HG02588 (cell line): ENCODE results near the gene SCRN2.

Experiments used
- ATAC-seq: cut with Tn5 transposase; IDR thresholded peaks from one replicate; pipeline ENCODE4 v1.9.1; 2021; ENCODE audit warnings: mild to moderate bottlenecking, moderate library complexity; ENCODE audit not compliant: unreplicated experiment

The SCRN2 gene

GRCh38 chr17:47840742-47841487, at the start of gene SCRN2:
Gene SCRN2, minus strand, starts transcription at chr17:47841273. Its CDS starts 430 bp downstream, at chr17:47840843.
- peak; percentile 73 for ATAC-seq

GRCh38 chr17:47889734-47890529, 48.9 kb upstream of the SCRN2 start:
- no peak for ATAC-seq

GRCh38 chr17:47888293-47888692, 47.2 kb upstream of the SCRN2 start:
- no peak for ATAC-seq

GRCh38 chr17:47884905-47885730, 44.0 kb upstream of the SCRN2 start:
- ATAC-seq = no peak

- no peak for ATAC-seq
These were observed 43.3 kb upstream of the SCRN2 start for GRCh38 chr17:47884427-47884740.

GRCh38 chr17:47883589-47884426, 42.7 kb upstream of the SCRN2 start:
- ATAC-seq = no peak

GRCh38 chr17:47882695-47883588, 41.9 kb upstream of the SCRN2 start:
- ATAC-seq = no peak

GRCh38 chr17:47882247-47882646, 41.2 kb upstream of the SCRN2 start:
- ATAC-seq = no peak

GRCh38 chr17:47879776-47880454, 38.8 kb upstream of the SCRN2 start:
- ATAC-seq = no peak

GRCh38 chr17:47879028-47879585, 38.0 kb upstream of the SCRN2 start:
- ATAC-seq = no peak

GRCh38 chr17:47878203-47879027, 37.3 kb upstream of the SCRN2 start:
- ATAC-seq = no peak

GRCh38 chr17:47877368-47878034, 36.4 kb upstream of the SCRN2 start:
- no peak for ATAC-seq

- ATAC-seq = no peak
These were observed 34.2 kb upstream of the SCRN2 start for GRCh38 chr17:47875011-47875985.

- ATAC-seq = no peak
These were observed 32.4 kb upstream of the SCRN2 start for GRCh38 chr17:47873200-47874090.

- ATAC-seq = no peak
These were observed 31.6 kb upstream of the SCRN2 start for GRCh38 chr17:47872651-47873161.
